GM12801 (cell line): ENCODE data around the gene TTLL10.

ENCODE experiments used
- TF ChIP-seq, protein P1 (sequence below): IDR thresholded peaks from one replicate; pipeline ENCODE4 v1.5.1; 2011; ENCODE audit warnings: control low read depth; ENCODE audit not compliant: insufficient read length; ENCODE audit errors: extremely low read depth

TTLL10 gene

DNA sequence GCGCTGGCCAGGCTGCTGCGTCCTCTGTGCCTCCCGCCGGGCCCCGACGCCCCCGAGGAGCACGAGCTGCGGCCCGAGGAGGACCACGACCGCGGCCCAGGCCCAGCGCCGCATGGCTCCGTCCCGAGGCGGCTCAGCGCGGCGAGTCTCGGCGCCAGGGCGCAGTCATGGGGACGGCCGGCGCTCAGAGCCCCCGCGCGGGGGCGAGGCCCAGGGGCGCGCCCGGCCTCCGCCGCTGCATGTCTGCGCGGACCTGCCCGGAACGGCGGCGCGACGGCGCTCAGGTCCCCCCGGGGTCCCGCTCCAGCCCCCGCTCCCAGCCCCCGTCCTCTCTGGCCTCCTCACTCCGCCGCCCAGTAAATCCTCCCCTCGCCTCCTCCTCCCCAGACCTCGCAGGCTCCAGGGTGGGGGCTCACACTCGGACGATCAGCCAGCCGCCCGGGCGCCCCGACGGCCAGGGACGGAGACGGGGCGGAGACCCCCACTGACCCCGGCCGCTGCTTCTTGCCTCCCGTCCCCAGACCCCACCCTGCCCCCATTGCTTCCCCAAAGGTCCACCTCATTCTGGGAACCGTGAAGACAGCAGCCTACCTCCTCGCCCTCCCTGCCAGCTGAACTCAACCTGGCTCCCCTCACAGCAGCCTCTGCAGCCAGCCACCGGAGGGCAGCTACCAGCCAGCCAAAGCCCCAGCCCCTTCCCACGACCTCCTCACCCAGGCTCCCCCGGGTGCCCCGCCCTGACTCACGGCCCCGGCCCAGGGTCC, 73.1 kb downstream of the TTLL10 start, which contains the start of gene C1QTNF12:
C1QTNF12 (minus strand) TSS at position 146 of the 764 bp plus-strand sequence; CDS start at position 114, 32 bp downstream.
- TF ChIP-seq, protein P1, sequence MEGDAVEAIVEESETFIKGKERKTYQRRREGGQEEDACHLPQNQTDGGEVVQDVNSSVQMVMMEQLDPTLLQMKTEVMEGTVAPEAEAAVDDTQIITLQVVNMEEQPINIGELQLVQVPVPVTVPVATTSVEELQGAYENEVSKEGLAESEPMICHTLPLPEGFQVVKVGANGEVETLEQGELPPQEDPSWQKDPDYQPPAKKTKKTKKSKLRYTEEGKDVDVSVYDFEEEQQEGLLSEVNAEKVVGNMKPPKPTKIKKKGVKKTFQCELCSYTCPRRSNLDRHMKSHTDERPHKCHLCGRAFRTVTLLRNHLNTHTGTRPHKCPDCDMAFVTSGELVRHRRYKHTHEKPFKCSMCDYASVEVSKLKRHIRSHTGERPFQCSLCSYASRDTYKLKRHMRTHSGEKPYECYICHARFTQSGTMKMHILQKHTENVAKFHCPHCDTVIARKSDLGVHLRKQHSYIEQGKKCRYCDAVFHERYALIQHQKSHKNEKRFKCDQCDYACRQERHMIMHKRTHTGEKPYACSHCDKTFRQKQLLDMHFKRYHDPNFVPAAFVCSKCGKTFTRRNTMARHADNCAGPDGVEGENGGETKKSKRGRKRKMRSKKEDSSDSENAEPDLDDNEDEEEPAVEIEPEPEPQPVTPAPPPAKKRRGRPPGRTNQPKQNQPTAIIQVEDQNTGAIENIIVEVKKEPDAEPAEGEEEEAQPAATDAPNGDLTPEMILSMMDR = no peak

DNA sequence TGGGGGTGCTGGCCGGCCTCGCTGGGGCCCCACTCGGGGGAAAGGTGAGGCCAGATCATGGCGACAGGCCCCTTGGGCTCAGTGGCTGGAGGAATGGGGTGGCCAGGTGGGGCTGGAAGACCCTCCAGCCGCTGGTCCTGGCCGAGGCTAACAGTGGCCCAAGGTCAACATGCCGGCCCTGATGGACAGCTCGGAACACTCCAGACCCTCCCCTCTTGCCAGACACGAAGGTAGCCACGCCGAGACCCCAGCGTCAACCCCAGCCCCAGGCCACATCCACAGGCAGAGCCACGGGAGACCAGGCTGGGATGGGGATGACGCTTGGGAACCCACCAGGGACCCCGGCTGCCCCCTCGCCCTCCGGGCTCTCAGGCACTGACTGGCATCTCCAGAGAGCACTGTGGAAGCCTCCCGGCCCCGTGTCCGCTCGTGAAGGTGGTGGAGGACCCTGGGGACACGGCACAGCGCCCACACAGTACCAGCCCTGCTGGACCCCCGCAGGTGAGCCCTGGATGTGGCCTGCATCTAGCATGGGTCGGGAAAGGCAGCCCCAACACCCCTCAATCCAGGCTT, 73.7 kb downstream of the TTLL10 start:
- TF ChIP-seq, protein P1 = no peak
